Islet precursor cell (in vitro differentiated cells): ENCODE results near the gene LDLRAD3.

Experiments
- DNase-seq: peaks from one replicate; pipeline ENCODE4 v3.0.0-alpha.2; 2018

LDLRAD3 gene

GRCh38 chr11:36079878-36080675, 136.2 kb downstream of the LDLRAD3 start:
- DNase-seq, result no peak

GRCh38 chr11:36081274-36081945, 137.5 kb downstream of the LDLRAD3 start:
- DNase-seq, result no peak

GRCh38 chr11:36086366-36086765, 142.5 kb downstream of the LDLRAD3 start:
- no peak for DNase-seq

- no peak for DNase-seq
Measured at GRCh38 chr11:36088266-36088972, 144.6 kb downstream of the LDLRAD3 start.

GRCh38 chr11:36089920-36090319, 146.1 kb downstream of the LDLRAD3 start:
- DNase-seq, result no peak

- DNase-seq, result no peak
Measured at GRCh38 chr11:36090356-36091109, 146.7 kb downstream of the LDLRAD3 start.

- peak; percentile 76 for DNase-seq
Measured at GRCh38 chr11:36091256-36091811, 147.5 kb downstream of the LDLRAD3 start.

GRCh38 chr11:36092314-36093030, 148.6 kb downstream of the LDLRAD3 start:
- DNase-seq, result peak; percentile 76

GRCh38 chr11:36093548-36093947, 149.7 kb downstream of the LDLRAD3 start:
- DNase-seq, result no peak

- DNase-seq, result no peak
Measured at GRCh38 chr11:36094164-36094563, 150.3 kb downstream of the LDLRAD3 start.

- no peak for DNase-seq
Measured at GRCh38 chr11:36095716-36096115, 151.9 kb downstream of the LDLRAD3 start.

GRCh38 chr11:36097219-36097650, 153.4 kb downstream of the LDLRAD3 start:
- no peak for DNase-seq

- no peak for DNase-seq
Measured at GRCh38 chr11:36098087-36098486, 154.2 kb downstream of the LDLRAD3 start.

GRCh38 chr11:36098853-36099375, 155.1 kb downstream of the LDLRAD3 start:
- no peak for DNase-seq

GRCh38 chr11:36101466-36101865, 157.6 kb downstream of the LDLRAD3 start:
- peak; percentile 3 for DNase-seq

GRCh38 chr11:36102868-36103267, 159.0 kb downstream of the LDLRAD3 start:
- no peak for DNase-seq

GRCh38 chr11:36103933-36104530, 160.2 kb downstream of the LDLRAD3 start:
- DNase-seq, result peak; percentile 37

GRCh38 chr11:36104660-36104992, 160.8 kb downstream of the LDLRAD3 start:
- DNase-seq, result no peak

- DNase-seq, result peak; percentile 50
Measured at GRCh38 chr11:36105743-36106581, 162.1 kb downstream of the LDLRAD3 start.

- no peak for DNase-seq
Measured at GRCh38 chr11:36107547-36107946, 163.7 kb downstream of the LDLRAD3 start.
